ENCODE measurements around the gene MYRIP.

GRCh38 chr3:40308725-40309417, 499.5 kb downstream of the MYRIP start:
- TF ChIP-seq CTCF (IDR thresholded peaks at IDR 0.05) (no peak), POLR2A (IDR thresholded peaks at IDR 0.05) (no peak)
